Chondrocyte (in vitro differentiated cells): Measurements from ENCODE around the gene CEP170B. TPM values are rescaled to one million over a fixed set of nuclear protein-coding genes. Genes with fewer than 3 reads are reported as not detected.

Source experiments
- DNase-seq: peaks from one replicate; pipeline ENCODE4 v3.0.0; 2021; ENCODE audit warnings: mixed read lengths, low spot score
- H3K27ac Mint-ChIP-seq: one replicate; pipeline ENCODE4 v1.8.0; 2021; ENCODE audit warnings: mild to moderate bottlenecking, moderate library complexity, mixed read lengths; ENCODE audit not compliant: unreplicated experiment
- H3K27me3 Mint-ChIP-seq: 2 replicates; pipeline ENCODE4 v1.8.0; 2021; ENCODE audit warnings: low read depth, mixed read lengths
- H3K36me3 Mint-ChIP-seq: 2 replicates; pipeline ENCODE4 v1.8.0; 2021; ENCODE audit warnings: low read depth, mixed read lengths
- H3K4me1 Mint-ChIP-seq: 2 replicates; pipeline ENCODE4 v1.8.0; 2021; ENCODE audit warnings: low read depth, mild to moderate bottlenecking, mixed read lengths
- H3K4me3 Mint-ChIP-seq: one replicate; pipeline ENCODE4 v1.8.0; 2021; ENCODE audit warnings: mild to moderate bottlenecking, moderate library complexity, mixed read lengths; ENCODE audit not compliant: unreplicated experiment
- H3K9me3 Mint-ChIP-seq: 2 replicates; pipeline ENCODE4 v1.8.0; 2021; ENCODE audit warnings: low read depth, mixed read lengths
- total RNA-seq: library from RNA; stranded (reverse); gene quantifications from 3 replicates; pipeline ENCODE4 v1.2.1, GENCODE V29; 2021
- TF ChIP-seq, protein P1 (sequence below): fragments of 200-600 bp; sonication (generic); IDR thresholded peaks from 2 replicates; pipeline ENCODE4 v1.5.0; 2021; ENCODE audit warnings: antibody characterized with exemption, mild to moderate bottlenecking, moderate library complexity

The CEP170B gene
- total RNA-seq, 1 donor from 2014 or later, result 39.2 TPM

DNA sequence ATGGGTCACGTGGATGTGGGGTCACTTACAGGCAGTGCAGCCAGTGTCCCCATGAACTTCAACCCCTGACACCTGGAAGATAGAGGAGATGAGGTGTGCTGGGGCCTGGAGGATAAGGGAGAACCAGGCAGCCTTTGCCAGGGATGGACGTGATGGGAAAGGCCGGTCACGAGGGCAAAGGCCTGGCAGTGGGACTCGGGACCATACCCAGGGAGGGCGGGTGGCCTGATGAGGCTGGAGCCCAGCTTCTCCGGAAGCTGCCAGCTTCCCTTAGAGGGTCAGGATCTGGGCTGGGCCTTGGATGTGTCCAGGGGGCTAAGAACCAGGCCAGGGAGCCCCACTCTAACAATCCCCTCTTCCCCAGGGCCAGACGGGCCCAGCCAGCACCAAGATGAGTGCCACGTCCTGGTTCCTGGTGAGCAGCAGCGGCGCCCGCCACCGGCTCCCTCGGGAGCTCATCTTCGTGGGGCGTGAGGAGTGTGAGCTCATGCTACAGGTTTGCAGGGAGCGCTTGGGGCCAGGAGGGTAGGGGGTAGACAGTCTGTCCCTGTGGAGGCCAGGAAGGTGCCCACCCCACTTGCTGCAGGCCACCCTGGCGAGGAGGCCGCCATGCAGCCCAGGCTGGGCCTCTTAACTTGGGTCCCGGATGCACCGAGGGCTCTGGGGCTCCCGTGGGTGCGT is 3.1 kb downstream of the CEP170B start:
- TF ChIP-seq, protein P1, sequence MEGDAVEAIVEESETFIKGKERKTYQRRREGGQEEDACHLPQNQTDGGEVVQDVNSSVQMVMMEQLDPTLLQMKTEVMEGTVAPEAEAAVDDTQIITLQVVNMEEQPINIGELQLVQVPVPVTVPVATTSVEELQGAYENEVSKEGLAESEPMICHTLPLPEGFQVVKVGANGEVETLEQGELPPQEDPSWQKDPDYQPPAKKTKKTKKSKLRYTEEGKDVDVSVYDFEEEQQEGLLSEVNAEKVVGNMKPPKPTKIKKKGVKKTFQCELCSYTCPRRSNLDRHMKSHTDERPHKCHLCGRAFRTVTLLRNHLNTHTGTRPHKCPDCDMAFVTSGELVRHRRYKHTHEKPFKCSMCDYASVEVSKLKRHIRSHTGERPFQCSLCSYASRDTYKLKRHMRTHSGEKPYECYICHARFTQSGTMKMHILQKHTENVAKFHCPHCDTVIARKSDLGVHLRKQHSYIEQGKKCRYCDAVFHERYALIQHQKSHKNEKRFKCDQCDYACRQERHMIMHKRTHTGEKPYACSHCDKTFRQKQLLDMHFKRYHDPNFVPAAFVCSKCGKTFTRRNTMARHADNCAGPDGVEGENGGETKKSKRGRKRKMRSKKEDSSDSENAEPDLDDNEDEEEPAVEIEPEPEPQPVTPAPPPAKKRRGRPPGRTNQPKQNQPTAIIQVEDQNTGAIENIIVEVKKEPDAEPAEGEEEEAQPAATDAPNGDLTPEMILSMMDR, result no peak
- Mint-ChIP-seq H3K4me3 (no peak overlapping the region), H3K4me1 (peaks cover 26% of the 10 kb centered on the region), H3K36me3 (no peaks in the 10 kb centered on the region), H3K27me3 (no peaks in the 10 kb centered on the region), H3K27ac (no peak overlapping the region), H3K9me3 (no peaks in the 10 kb centered on the region)
- no peak for DNase-seq

- Mint-ChIP-seq H3K36me3 (no peaks in the 10 kb centered on the region), H3K9me3 (no peaks in the 10 kb centered on the region), H3K4me1 (peaks cover 26% of the 10 kb centered on the region), H3K4me3 (no peak overlapping the region), H3K27me3 (no peaks in the 10 kb centered on the region), H3K27ac (no peak overlapping the region)
- DNase-seq, result no peak
- TF ChIP-seq, protein P1, result no peak
Measured at GRCh38 chr14:104868811-104869572, 3.9 kb downstream of the CEP170B start.

GRCh38 chr14:104869669-104870367 is 4.8 kb downstream of the CEP170B start:
- DNase-seq, result no peak
- TF ChIP-seq, protein P1, result no peak

DNA sequence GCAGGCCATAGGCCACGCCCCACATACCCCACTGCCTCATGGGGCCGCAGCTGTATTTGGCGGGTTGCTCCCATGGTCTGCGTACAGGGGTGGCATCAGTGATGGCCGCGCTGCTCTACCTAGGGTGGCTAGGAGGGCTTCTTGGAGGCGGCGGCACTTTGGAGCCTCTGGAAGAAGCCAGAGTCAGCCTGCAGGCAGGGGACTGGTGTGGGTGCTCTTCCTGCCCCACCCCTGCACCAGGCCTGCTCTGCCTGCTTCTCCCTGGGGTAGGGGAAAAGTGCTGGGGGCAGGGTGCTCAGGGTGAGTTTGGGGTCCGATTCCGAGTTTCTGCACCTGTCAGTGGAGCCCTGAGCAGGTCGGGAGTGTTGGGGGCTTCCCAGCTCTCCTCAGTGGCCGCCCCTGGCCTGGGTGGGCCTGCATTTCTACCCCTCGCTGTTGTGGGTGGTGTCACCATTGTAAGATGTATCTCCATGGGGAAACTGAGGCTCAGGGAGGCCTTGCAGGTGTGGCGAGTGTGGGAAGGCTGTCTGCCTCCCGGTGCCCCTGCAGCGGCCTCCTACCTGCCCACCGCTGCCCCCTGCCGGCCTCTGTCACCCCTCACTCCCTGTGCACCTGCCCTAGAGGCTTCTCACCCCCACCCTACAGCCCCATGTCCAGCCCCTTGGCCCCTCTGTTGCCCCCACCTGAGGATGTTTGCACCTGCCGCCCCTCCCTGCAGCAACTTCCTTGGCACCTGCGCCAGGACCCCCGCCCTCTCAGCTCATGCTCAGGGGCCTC is 5.5 kb downstream of the CEP170B start:
- H3K4me1 Mint-ChIP-seq, result peaks cover 22% of the 10 kb centered on the region
- H3K4me3 Mint-ChIP-seq, result no peak overlapping the region
- DNase-seq, result no peak
- no peaks in the 10 kb centered on the region for H3K9me3 Mint-ChIP-seq
- H3K27me3 Mint-ChIP-seq, result no peaks in the 10 kb centered on the region
- TF ChIP-seq, protein P1, result peak; percentile 67
- no peaks in the 10 kb centered on the region for H3K36me3 Mint-ChIP-seq
- H3K27ac Mint-ChIP-seq, result no peak overlapping the region

More at GRCh38 chr14:104869669-104870367, 4.8 kb downstream of the CEP170B start:
- H3K4me3 Mint-ChIP-seq, result no peak overlapping the region
- peaks cover 22% of the 10 kb centered on the region for H3K4me1 Mint-ChIP-seq
- no peaks in the 10 kb centered on the region for H3K27me3 Mint-ChIP-seq
- no peak overlapping the region for H3K27ac Mint-ChIP-seq
- H3K36me3 Mint-ChIP-seq, result no peaks in the 10 kb centered on the region
- H3K9me3 Mint-ChIP-seq, result no peaks in the 10 kb centered on the region
